GM19035 (cell line): ENCODE measurements around the gene MYLK.

ENCODE experiments used
- ATAC-seq: cut with Tn5 transposase; IDR thresholded peaks from one replicate; pipeline ENCODE4 v1.9.1; 2021; ENCODE audit not compliant: unreplicated experiment

MYLK gene

GRCh38 chr3:123832692-123833397, 51.3 kb downstream of the MYLK start:
- no peak for ATAC-seq

- no peak for ATAC-seq
Observed at GRCh38 chr3:123831420-123831819, 52.7 kb downstream of the MYLK start.

GRCh38 chr3:123821920-123822319, 62.2 kb downstream of the MYLK start:
- no peak for ATAC-seq

- ATAC-seq = no peak
Observed at GRCh38 chr3:123819949-123820348, 64.2 kb downstream of the MYLK start.

DNA sequence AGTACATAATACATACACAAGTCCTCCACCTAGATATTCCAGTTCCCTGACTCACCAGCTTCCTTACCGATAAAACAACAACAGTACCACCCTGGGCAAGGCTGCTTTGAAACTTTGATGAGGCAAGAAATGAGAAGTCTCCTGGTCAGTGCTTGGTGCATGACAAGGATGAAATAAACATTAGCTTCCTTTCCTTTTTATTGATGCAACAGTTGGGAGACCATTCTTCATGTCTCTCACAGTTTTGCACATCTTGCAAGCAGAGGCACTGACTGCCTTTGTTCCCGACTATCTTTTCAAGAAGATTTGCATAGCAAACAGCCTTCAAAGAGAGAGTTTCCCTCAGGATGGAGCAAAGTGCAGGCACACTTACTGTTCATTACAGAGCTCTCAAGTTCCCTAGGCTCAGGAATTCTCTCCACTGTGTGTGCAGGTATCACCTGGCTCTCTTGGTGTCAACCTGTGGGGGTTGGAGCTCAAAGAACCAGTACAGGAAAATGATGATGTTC, 65.2 kb downstream of the MYLK start:
- ATAC-seq = no peak

- no peak for ATAC-seq
Observed at GRCh38 chr3:123818324-123818920, 65.7 kb downstream of the MYLK start.

DNA sequence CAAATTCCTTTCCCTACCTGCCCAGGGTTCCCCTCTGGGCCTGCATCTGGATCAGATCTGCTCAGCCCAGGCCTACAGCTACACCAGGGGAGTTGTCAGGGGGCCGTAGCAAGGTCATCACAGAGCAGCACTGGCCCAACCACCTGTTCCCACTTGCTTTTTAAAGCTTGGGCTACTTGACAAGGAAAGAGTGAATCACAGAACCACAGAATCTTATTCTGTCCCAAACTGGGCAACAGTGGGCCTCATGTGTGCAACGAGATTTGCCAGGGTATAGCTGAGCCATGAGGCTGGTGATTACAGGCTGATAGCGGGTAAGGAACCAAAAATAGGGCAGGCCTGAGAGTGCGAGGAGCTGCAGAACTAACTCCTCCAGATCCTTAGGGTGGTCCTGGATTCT, 66.7 kb downstream of the MYLK start:
- ATAC-seq = no peak

- no peak for ATAC-seq
Observed at GRCh38 chr3:123816673-123817207, 67.4 kb downstream of the MYLK start.

DNA sequence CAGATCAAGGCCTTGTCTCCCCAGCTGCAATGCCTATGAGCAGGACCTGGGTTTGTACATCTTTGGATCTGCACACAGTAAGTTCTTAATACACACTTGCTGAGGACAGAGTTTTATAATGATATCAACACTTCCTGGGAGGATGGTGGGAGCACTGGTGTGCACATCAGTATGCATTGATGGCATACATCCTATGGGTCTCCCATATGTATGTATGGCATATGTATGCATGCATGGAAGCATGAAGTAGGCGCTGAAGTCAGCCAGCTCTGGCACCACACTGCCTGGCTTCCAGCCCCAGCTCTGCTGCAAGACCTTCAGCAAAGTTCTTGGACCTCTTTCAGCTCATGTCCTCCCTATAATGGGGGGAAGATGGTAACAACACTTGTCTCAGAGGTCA, 68.2 kb downstream of the MYLK start:
- no peak for ATAC-seq

DNA sequence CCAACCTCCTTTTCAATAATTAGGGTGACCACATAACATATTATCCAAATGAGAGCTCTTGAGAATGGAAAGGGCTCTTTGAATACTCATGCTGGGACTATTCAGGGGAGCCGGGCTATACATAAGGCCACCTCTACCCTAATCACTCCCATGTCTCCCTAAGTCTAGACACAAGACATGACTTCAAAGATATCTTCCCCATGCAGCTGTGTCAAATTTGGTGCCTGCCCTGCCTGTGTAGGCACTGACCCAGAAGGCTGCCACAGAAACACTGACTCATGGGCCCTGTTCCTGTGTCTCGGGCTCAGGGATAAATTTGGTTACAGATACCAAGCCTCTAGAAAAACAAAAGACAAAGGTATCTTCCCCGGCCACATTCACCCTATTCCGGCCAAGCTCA, 70.3 kb downstream of the MYLK start:
- ATAC-seq = no peak

DNA sequence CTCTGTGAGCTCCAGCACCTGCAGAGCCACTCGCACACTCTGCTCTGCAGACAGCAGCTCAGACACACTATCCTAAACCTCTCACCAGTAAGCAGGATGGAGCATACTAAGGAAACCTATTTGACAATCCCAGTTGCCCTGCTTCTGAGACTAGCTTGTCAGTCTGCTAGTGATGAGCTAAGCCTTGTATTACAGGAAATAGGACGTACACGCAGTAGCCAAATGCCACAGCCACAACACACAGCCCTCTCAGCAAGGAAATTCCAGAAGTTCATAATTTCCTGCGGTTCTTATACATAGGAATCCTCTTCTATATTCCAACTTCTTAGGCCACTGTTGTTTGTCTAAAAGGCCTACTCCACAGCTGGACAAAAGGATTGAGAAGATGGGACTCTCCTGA, 74.5 kb downstream of the MYLK start:
- no peak for ATAC-seq

DNA sequence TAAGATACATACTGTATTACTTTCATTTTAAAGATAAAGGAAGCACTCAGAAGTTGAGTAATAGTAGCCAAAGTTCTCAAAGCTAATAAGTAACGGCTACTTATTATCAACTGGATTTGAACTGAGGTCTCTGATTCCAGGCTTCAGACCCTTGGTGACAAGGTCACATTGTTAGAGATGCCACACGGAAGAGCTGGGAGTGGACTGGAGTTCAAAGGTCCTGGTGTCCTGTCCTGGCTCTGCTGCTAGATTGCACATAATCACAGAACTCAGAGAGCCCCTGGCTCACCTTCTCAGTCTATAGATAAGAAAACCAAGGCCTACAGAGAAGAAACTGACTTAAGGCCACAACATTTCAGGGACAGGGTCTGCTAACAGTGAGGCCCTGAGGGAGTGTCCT, 75.3 kb downstream of the MYLK start:
- no peak for ATAC-seq

DNA sequence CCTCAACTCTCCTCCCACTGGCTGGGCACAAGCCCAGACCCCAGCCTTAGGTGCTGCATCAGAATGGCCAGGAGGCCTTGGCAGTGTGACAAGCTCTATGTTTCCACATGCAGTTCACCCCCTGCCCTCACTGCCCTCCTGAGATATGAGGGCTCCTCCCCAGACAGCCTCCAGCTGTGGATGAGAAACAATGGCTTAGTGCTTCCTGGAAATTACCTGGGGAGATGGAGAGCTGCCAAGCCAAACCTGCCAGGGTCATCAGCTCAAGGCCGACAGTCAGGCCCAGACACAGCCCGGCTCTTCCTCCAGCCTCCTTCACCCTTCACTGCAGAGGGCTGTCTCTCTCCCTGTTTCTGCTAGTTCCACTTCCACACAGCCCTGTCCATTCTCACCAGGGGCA, 76.3 kb downstream of the MYLK start:
- ATAC-seq = no peak

- no peak for ATAC-seq
Observed at GRCh38 chr3:123805504-123805903, 78.6 kb downstream of the MYLK start.

DNA sequence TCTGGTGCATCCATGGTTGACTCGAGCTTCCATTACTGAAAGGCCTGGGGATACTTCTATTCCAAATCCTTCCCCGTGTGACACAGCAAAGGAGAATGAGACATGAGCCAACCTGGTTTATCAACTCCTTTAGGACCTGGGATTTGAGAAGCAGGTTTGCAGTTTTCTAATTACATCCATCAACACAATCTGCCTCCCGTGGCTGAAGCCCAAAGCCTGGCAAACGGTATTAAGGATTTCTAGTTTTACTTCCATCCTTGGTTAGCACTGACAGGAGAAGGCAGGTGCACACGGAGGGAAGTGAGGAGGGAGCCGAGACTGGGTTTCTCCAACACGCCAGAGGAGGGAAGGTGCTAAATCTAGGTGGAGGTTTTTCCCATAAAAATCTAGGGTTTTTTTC, 79.0 kb downstream of the MYLK start:
- no peak for ATAC-seq

- ATAC-seq = no peak
Observed at GRCh38 chr3:123804676-123805075, 79.5 kb downstream of the MYLK start.

- no peak for ATAC-seq
Observed at GRCh38 chr3:123803521-123803920, 80.6 kb downstream of the MYLK start.

DNA sequence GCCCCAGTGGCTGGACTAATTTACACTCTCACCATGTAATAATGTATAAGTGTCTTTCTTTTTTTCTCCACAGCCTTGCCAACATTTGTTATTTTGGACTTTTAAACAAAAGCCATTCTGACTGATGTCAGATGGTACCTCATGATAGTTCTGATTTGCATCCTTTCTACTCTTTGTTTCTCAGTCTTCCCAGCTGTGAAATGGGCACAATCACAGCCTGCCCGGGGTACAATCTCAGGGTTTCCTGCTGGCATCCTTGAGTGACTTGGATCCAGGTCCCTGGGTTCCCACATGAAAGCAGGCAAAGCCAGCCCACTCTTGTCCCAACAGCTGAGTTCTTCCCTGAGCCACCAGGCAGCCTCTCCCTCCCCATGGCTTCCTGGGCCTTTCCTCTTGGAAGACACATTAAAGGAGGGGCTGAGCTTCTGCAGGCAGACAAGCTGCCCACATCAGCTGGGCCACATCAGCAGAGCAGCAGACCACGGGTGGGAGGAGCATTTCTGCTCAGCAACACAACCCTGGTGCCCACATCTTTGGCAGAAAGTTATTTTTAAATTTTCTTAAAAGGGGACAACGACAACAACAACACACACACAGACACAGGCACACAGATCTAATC, 82.0 kb downstream of the MYLK start:
- no peak for ATAC-seq

- ATAC-seq = no peak
Observed at GRCh38 chr3:123801474-123801873, 82.7 kb downstream of the MYLK start.

DNA sequence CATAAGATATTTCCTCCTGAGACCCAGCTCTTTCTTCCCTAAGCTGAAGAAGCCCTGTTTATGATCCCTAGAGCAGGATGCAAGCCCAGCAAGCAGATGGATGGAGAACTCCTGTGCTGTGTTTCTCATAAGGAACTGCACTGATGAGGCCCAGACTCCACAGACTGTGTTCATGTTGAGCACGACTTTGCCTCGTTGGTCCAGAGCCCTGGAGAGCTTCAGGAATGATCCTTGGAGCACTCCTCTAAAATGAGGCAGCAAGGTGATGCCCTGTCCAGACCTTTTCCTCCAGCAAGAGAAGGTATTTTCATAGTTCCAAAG, 83.8 kb downstream of the MYLK start:
- ATAC-seq = no peak

DNA sequence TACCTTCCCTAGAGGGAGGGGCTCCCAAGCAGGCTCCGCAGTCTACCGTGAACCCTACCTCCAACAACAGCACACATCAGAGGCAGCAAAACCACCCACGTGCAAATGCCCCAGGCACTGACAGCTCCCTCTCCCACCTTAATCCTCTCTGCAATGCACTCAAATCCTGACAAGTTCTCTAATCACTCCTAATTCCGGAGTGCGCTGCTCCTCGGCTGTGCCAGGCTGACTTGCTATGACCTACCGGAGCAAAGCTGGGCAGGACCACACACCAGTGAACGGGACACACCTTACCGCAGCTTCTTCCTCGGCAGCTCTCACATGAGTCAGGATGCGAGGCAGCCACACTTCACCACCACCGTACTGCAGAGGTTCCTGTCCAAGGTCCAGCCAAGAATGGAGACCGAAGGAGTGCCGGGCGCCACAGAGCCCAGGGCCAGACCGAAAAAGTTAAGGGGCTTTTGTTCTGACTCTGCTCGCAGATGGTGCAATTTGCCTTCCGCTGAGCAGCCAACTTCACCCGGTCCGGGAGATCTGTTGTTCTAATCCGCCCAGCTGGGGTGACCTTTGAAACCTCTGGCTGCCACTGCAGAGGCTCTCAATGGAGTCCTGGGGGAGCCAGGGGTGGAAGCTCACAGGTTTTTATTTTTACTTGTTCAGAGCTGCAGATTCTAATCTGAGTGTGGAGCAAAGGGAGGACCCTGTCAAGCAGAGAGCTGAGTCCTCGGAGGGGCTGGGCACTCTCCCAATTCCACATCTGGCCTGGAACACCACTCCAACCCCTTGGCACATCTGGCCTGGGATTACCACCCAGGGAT, 84.4 kb downstream of the MYLK start:
- ATAC-seq = no peak
